Stimulated activated CD8-positive, alpha-beta memory T cell treated with anti-CD3 and anti-CD28 coated beads, Interleukin-15, amount 100 ng/mL, for 48 hours (primary cell): Measurements from ENCODE around the gene MED15.

ENCODE experiments used
- DNase-seq, 2 donors: peaks; one replicate each; pipeline ENCODE4 v3.0.0-alpha.2; 2020; ENCODE audit warnings: low read depth in 2 of 2

MED15 gene

DNA sequence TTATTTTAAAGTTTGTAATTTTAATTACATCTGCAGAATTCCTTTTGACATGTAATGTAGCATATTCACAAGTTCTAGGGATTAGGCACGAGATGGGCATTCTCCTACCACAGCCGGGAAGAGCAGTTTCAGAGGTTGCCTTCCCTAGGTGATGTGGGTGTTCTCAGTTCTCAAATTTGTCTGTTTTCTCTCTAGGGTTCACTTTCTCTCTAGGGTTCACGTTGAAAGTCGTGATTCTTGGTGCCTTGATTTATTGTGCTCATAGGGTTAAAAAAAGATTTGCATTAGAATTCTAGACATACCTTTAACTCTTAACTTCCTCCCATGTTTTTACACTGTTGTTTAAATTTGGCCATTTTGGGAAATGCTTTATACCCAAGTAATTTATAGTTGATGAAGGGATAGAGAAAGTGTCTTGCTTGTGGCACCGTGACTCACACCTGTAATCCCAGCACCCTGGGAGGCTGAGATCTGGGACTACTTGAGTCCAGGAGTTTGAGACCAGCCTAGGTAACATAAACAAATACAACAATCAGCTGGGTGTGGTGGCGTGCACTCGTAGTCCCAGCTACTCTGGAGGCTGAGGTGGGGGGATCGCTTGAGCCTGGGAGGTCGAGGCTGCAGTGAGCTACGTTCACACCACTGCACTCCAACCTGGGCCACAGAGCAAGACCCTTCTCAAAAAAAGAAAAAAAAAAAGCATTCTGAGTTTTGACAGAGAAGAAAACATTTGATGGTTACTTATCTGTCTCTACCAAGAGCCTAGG lies 3.6 kb downstream of the MED15 start:
- DNase-seq = no peak

GRCh38 chr22:20511578-20512229 lies 4.3 kb downstream of the MED15 start:
- no peak for DNase-seq

- no peak for DNase-seq
Observed at GRCh38 chr22:20514658-20515406, 7.4 kb downstream of the MED15 start.

DNA sequence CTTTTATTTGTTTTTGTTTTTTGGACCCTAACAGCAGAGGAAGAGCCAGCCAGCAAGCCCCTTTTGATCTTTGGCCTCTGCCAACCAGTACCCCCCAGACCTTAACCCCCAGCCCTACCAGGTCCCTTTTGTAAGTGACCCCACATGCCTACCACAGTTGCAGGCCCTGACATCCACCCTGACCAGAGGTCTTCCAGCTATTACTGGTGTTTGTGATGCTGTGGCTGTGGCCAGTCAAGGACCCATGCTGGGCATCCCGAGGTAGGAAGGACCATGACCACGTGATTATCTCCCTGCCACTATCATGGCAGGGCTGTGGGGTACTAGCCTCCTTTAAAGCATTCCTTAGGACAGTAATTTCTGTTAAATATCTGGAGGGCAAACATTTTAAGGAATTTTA lies 9.0 kb downstream of the MED15 start:
- no peak for DNase-seq

DNA sequence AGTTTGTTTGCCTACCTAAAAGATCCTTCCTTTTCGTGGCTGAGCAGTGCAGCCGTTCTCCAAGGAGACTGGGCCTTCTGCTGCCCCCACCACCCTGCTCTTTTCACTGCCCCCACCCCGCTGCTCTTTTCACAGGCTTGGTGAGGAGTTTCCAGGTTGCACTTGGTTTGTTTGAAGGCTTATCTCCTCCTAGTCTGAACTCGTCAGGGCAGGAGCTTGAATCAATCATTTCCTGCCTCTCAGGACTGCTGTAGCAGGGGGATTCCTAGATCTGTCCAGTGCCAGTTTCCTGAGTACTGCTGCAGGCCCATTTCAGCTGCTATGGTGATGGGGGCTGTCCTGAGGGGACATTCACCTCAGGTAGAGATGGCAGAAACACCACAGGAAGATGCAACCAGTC lies 10.0 kb downstream of the MED15 start:
- DNase-seq = no peak

GRCh38 chr22:20517841-20518592 lies 10.6 kb downstream of the MED15 start:
- DNase-seq = no peak

DNA sequence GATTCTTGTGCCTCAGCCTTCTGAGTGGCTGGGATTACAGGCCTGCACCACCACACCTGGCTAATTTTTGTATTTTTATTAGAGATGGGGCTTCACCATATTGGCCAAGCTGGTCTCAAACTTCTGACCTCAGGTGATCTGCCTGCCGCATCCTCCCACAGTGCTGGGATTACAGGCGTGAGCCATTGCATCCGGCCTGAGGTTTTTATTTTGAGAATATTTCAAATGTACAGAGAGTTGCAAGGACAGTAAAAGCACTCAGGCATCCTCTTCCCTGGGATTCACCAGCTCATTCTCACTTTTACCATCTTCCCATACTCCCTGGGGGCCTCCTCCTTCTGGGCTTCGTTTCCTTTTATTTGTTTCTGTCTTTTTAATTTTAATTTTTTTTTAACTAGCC lies 12.1 kb downstream of the MED15 start:
- DNase-seq = no peak

DNA sequence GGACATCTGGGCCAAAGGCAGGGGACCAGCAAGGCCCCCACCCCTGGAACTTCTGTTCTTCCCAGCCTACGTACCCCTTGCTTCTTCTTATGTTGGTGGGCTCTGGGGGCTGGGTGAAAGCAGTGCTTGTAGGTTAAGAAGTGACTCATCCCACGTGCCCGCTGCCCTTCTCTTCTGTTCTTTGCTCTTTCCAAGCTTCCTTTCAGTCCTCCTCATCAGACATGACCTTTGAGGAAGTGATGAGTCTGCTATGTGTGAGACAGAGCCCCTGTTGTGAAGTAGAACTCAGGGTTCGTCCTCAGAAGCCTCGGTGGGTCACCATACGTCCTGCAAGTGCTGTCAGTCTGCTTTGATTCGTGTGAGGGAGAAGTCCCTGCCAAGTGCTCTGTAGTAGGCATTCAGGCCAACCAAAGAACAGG lies 12.7 kb downstream of the MED15 start:
- DNase-seq = peak; percentile 31 to 36

- no peak for DNase-seq
Observed at GRCh38 chr22:20522134-20523004, 15.0 kb downstream of the MED15 start.

DNA sequence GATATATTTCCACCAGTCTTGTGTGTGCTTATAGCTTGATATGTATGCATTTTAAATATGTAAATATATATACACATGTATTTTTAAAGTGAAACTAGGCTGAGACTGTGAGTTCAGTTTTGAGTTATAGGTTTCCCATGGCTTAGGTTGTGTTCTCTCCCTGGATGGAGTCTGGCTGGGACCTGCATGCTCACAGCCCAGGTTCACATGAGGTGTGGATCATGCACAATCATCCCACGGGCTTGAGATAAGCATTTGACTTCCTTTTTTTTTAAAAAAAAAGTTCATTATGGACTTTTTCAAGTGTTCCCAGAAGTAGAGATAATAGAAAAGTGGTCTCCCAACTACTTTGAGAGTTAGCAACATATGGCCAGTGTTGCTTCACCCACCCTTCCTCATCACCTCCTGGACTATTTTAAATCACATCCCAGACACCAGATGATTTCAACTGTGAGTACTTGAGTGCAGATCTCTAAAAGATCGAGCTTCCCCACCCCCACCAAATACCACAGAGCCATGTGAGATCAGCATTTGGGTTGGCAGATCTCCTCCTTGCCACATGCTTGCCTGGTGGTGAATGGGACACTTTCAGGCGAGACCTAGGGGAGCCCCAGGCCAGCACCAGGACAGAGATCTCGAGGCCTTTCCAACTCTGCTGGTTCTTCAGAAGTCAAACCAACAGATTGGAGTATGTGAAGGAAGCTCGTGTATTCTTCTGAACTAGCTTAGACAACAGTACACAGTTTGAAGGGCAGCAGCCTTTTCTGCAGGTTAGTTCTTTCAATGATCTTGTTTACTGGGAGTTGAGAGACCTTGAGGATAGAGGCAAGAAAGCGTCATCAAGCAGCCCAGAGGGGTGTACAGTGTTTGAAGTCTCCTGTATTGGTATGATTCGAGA lies 15.9 kb downstream of the MED15 start:
- DNase-seq = peak in 1 of 2 donors; percentile 17

GRCh38 chr22:20524004-20524481 lies 16.6 kb downstream of the MED15 start:
- no peak for DNase-seq

DNA sequence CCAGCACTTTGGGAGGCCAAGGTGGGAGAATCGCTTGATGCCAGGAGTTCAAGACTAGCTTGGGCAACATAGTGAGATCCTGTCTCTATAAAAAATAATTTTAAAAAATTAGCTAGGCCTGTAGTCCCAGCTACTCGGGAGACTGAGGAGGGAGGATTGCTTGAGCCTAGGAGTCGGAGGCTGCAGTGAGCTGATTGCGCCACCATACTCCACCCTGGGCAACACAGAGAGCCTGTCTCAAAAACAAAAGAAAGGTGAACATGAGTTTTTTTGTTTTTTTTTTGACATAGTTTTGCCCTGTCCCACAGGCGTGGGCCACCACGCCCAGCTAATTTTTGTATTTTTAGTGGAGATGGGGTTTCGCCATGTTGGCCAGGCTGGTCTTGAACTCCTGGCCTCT lies 17.6 kb downstream of the MED15 start:
- no peak for DNase-seq

- DNase-seq = no peak
Observed at GRCh38 chr22:20526305-20526627, 18.9 kb downstream of the MED15 start.

DNA sequence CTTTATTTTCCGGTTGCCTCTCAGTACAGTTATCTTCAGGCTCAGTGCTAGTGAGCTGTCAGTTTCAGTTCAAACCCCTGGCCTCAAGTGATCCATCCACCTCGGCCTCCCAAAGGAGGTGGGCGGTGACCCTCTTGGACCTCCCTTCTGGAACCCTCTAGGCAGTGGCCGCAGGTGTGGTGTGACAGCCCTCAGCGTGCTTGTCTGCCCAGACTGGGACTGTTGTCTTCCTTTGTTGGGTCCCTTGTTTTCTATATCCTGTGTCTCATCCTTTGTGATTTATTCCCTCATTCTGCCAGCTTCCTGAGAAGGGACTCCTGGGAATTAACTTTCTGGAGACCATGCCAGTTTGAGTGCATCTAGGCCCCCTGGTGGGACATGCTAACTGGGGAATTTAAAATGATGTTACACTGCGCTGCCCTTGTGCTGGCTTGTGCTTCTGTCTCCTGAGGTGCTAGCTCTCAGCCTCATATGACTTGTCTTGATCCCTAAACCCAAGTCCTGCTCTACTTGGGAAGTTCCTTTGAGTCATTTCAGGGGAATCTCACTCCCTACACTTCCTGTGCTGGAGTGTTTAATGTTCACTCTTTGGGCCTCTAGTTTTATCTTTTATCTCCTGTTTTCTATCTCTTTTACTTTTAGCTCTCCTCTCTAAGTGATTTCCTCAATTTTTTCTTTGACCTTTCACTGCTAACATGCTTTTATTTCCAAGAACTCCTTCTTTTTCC lies 19.4 kb downstream of the MED15 start:
- DNase-seq = no peak

DNA sequence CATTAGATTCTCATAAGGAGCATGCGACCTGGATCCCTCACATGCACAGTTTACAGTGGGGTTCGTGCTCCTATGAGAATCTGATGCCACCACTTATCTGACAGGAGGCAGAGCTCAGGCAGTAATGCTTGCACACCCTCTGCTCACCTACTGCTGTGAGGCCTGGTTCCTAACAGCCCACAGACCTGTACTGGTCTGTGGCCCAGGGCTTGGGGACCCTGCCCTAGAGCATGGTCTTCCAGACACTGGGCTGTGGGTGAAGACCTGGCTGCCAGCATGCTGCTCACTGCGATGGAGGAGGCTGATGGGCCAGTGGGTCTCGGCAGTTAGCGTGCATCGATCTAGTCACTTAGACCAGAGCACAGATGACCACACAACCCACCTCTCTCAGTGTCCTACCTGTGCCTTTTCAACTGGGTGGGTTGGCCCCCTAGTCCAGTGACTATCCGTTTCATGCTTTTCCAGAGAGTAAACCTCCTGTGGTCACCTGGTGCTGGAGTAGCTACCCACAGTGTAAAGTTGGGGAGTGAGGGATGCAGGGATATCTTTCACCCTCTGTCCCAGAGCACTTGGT lies 21.1 kb downstream of the MED15 start:
- no peak for DNase-seq

DNA sequence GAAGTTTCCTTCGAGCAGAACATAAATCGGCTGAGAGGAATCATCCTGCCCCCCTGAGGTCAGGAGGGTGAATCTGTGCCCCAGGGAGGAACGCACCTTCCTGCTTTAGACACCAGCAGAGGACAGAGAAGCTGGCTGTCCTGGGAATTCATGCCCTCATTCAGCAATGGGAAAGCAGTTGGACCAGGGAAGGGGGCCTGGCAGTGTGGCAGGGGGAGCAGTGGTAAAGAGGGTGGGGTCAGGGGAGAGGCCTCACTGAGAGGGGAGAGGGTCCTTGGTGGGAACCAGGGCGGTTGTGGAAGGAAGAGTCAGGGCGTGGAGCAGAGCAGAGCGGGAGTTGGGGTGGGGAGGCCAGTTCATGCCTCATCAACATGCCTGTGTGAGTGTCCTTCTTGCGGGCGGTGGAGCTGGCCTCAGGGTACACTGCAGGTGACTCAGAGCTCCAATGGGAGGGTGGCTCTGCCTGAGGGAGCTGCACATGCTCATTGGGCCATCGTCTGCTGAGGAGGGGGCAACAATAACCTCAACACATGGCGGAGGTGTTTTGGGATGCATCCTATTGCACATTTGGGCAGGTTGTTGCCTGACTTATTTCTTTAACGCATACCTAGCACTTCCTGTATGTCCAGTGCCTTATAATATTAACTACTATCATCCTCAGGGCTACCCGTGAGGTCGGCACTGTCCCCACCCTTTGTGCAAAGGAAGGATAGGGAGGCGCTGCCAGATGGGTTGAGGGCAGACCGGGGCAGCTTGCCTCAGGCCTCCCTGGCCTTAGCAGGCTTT lies 23.2 kb downstream of the MED15 start:
- DNase-seq = no peak

- no peak for DNase-seq
Observed at GRCh38 chr22:20531154-20531403, 23.7 kb downstream of the MED15 start.

GRCh38 chr22:20531404-20532201 lies 24.2 kb downstream of the MED15 start:
- DNase-seq = no peak
